GM23338 (cell line): ENCODE measurements around the gene HTATSF1. TPM values are rescaled to one million over a fixed set of nuclear protein-coding genes. Genes with fewer than 3 reads are reported as not detected.

Experiments
- ATAC-seq: fragments of 200-7000 bp; cut with Tn5 transposase; 3 replicates; pipeline ENCODE4 v1.9.1; 2020
- DNase-seq: peaks from one replicate; pipeline ENCODE4 v3.0.0-alpha.2; 2015; ENCODE audit warnings: low spot score
- H2AFZ ChIP-seq: fragments of 200-600 bp; sonication (generic); 2 replicates; pipeline ENCODE4 v1.8.0; 2016; ENCODE audit warnings: antibody characterized with exemption, mild to moderate bottlenecking, moderate library complexity
- H3F3A ChIP-seq: fragments of 200-600 bp; sonication (generic); replicated peaks from 2 replicates; pipeline ENCODE4 v1.8.0; 2017; ENCODE audit warnings: antibody characterized with exemption, mixed run types, low read depth
- H3K27ac ChIP-seq: fragments of 200-600 bp; sonication (generic); 2 replicates; pipeline ENCODE4 v1.6.1; 2016; ENCODE audit warnings: low read depth
- H3K27me3 ChIP-seq: fragments of 200-600 bp; sonication (generic); 2 replicates; pipeline ENCODE4 v1.8.0; 2016; ENCODE audit warnings: mild to moderate bottlenecking, mixed run types, moderate library complexity; ENCODE audit not compliant: insufficient read depth
- H3K36me3 ChIP-seq: fragments of 200-600 bp; sonication (generic); 2 replicates; pipeline ENCODE4 v1.8.0; 2016; ENCODE audit warnings: mild to moderate bottlenecking; ENCODE audit not compliant: insufficient read depth
- H3K4me1 ChIP-seq: fragments of 200-600 bp; sonication (generic); 2 replicates; pipeline ENCODE4 v1.8.0; 2016; ENCODE audit warnings: mild to moderate bottlenecking, moderate library complexity; ENCODE audit not compliant: insufficient read depth
- H3K4me2 ChIP-seq: fragments of 200-600 bp; sonication (generic); 2 replicates; pipeline ENCODE4 v1.7.1; 2017; ENCODE audit warnings: mixed run types
- H3K4me3 ChIP-seq: fragments of 200-600 bp; sonication (generic); 2 replicates; pipeline ENCODE4 v1.6.1; 2016; ENCODE audit warnings: mixed run types
- H3K79me2 ChIP-seq: fragments of 200-600 bp; sonication (generic); replicated peaks from 2 replicates; pipeline ENCODE4 v1.8.0; 2017; ENCODE audit warnings: mild to moderate bottlenecking; ENCODE audit not compliant: insufficient read depth
- H3K9me2 ChIP-seq: fragments of 200-600 bp; sonication (generic); 2 replicates; pipeline ENCODE4 v1.8.0; 2017; ENCODE audit not compliant: insufficient read depth
- H4K20me1 ChIP-seq: fragments of 200-600 bp; sonication (generic); replicated peaks from 2 replicates; pipeline ENCODE4 v1.8.0; 2017; ENCODE audit warnings: mild to moderate bottlenecking; ENCODE audit not compliant: insufficient read depth
- H3K27ac Mint-ChIP-seq: 2 replicates; pipeline ENCODE4 v1.8.0; 2020; ENCODE audit warnings: inconsistent platforms, mild to moderate bottlenecking, moderate library complexity, mixed read lengths
- H3K27me3 Mint-ChIP-seq: 3 replicates; pipeline ENCODE4 v1.8.0; 2022; ENCODE audit warnings: low read depth, mild to moderate bottlenecking, moderate library complexity, mixed read lengths, inconsistent platforms; ENCODE audit not compliant: insufficient read depth, poor library complexity
- H3K36me3 Mint-ChIP-seq: 3 replicates; pipeline ENCODE4 v1.8.0; 2021; ENCODE audit warnings: low read depth, mild to moderate bottlenecking, inconsistent platforms, moderate library complexity, mixed read lengths
- H3K4me1 Mint-ChIP-seq: 3 replicates; pipeline ENCODE4 v1.8.0; 2020; ENCODE audit warnings: mild to moderate bottlenecking, inconsistent platforms, mixed read lengths
- H3K4me3 Mint-ChIP-seq: 3 replicates; pipeline ENCODE4 v1.8.0; 2021; ENCODE audit warnings: moderate library complexity, mild to moderate bottlenecking, inconsistent platforms, mixed read lengths
- H3K9me3 Mint-ChIP-seq: 3 replicates; pipeline ENCODE4 v1.8.0; 2020; ENCODE audit warnings: moderate library complexity, mild to moderate bottlenecking, inconsistent platforms, mixed read lengths
- CREB1 ChIP-seq: fragments of 250-450 bp; sonication (Bioruptor Pico); IDR thresholded peaks from 2 replicates; pipeline ENCODE4 v1.5.0; 2020; ENCODE audit warnings: low read depth, mild to moderate bottlenecking, moderate library complexity
- EZH2 ChIP-seq: fragments of 200-600 bp; sonication (generic); IDR thresholded peaks from one replicate; pipeline ENCODE4 v1.8.0; 2017; ENCODE audit warnings: antibody characterized with exemption, mild to moderate bottlenecking, low read depth; ENCODE audit not compliant: unreplicated experiment
- EZH2phosphoT487 ChIP-seq: fragments of 200-600 bp; sonication (generic); IDR thresholded peaks from one replicate; pipeline ENCODE4 v1.8.1; 2018; ENCODE audit warnings: antibody characterized with exemption; ENCODE audit not compliant: unreplicated experiment
- POLR2AphosphoS5 ChIP-seq: IDR thresholded peaks from 2 replicates; pipeline ENCODE4 v1.6.1; 2016; ENCODE audit warnings: antibody characterized with exemption, low read depth
- STAT1 ChIP-seq: IDR thresholded peaks from one replicate; pipeline ENCODE4 v1.6.1; 2016; ENCODE audit warnings: antibody characterized with exemption; ENCODE audit not compliant: unreplicated experiment
- ZNF114 ChIP-seq: fragments of 250-450 bp; sonication (Bioruptor Pico); IDR thresholded peaks from 2 replicates; pipeline ENCODE4 v1.5.0; 2020; ENCODE audit warnings: mild to moderate bottlenecking, moderate library complexity
- ZNF331 ChIP-seq: fragments of 250-450 bp; sonication (Bioruptor Pico); IDR thresholded peaks from 2 replicates; pipeline ENCODE4 v1.5.0; 2020; ENCODE audit warnings: low read depth, mild to moderate bottlenecking, moderate library complexity
- polyA plus RNA-seq: library from polyadenylated mRNA; unstranded; fragments of >200 nt; fragmentation: Nextera tagmentation; extraction: Ambion mirVana; gene quantifications from 2 replicates; pipeline ENCODE4 v1.2.1, GENCODE V29; 2016
- total RNA-seq: library from RNA; depleted of rRNA; stranded (reverse); fragments of >200 nt; shearing (Covaris generic); gene quantifications from 2 replicates; pipeline ENCODE4 v1.2.3, GENCODE V29; 2014
- TF ChIP-seq, protein P1 (sequence below): IDR thresholded peaks from one replicate; pipeline ENCODE4 v1.6.1; 2018; ENCODE audit warnings: antibody characterized with exemption; ENCODE audit not compliant: unreplicated experiment
- TF ChIP-seq, protein P2 (sequence below), 2 experiments: fragments of 200-600 bp in 1 of 2; sonication (generic) in 1 of 2; conservative IDR thresholded peaks; 2 replicates each; pipeline versions ENCODE4 v1.5.1 to v1.6.1; 2016 to 2017; ENCODE audit warnings: antibody characterized with exemption in 2 of 2, low read depth in 2 of 2, mild to moderate bottlenecking in 2 of 2, moderate library complexity in 1 of 2
- TF ChIP-seq, protein P3 (sequence below): IDR thresholded peaks from 2 replicates; pipeline ENCODE4 v1.6.1; 2016; ENCODE audit warnings: antibody characterized with exemption

The HTATSF1 gene
- total and polyA plus RNA-seq, 2 experiments from 2014 or later, result 85.5 to 86.8 TPM

DNA sequence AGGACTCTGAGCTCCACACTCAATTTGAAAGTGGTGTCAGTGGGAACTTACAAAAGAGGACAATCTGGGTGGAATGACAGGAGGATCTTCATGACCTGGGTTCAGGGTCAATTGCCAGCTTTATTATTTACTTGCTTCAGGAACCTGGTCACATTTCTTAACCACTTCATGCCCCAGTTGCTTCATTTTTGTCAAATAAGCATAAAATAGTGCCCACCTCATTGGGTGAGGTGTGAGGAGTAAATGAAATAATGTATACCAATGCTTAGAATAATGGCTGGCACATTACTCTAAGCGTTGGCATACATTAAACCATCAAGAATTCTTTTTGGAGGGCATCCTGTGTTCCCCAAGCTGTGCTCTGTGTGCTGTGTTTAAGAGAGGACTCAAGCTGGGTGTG lies 54.0 kb downstream of the HTATSF1 start (continued):
- TF ChIP-seq, protein P1, sequence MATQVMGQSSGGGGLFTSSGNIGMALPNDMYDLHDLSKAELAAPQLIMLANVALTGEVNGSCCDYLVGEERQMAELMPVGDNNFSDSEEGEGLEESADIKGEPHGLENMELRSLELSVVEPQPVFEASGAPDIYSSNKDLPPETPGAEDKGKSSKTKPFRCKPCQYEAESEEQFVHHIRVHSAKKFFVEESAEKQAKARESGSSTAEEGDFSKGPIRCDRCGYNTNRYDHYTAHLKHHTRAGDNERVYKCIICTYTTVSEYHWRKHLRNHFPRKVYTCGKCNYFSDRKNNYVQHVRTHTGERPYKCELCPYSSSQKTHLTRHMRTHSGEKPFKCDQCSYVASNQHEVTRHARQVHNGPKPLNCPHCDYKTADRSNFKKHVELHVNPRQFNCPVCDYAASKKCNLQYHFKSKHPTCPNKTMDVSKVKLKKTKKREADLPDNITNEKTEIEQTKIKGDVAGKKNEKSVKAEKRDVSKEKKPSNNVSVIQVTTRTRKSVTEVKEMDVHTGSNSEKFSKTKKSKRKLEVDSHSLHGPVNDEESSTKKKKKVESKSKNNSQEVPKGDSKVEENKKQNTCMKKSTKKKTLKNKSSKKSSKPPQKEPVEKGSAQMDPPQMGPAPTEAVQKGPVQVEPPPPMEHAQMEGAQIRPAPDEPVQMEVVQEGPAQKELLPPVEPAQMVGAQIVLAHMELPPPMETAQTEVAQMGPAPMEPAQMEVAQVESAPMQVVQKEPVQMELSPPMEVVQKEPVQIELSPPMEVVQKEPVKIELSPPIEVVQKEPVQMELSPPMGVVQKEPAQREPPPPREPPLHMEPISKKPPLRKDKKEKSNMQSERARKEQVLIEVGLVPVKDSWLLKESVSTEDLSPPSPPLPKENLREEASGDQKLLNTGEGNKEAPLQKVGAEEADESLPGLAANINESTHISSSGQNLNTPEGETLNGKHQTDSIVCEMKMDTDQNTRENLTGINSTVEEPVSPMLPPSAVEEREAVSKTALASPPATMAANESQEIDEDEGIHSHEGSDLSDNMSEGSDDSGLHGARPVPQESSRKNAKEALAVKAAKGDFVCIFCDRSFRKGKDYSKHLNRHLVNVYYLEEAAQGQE, result no peak
- TF ChIP-seq CREB1 (CRISPR knock-in tag), result no peak
- TF ChIP-seq ZNF331 (CRISPR knock-in tag), result no peak
- TF ChIP-seq, protein P2, sequence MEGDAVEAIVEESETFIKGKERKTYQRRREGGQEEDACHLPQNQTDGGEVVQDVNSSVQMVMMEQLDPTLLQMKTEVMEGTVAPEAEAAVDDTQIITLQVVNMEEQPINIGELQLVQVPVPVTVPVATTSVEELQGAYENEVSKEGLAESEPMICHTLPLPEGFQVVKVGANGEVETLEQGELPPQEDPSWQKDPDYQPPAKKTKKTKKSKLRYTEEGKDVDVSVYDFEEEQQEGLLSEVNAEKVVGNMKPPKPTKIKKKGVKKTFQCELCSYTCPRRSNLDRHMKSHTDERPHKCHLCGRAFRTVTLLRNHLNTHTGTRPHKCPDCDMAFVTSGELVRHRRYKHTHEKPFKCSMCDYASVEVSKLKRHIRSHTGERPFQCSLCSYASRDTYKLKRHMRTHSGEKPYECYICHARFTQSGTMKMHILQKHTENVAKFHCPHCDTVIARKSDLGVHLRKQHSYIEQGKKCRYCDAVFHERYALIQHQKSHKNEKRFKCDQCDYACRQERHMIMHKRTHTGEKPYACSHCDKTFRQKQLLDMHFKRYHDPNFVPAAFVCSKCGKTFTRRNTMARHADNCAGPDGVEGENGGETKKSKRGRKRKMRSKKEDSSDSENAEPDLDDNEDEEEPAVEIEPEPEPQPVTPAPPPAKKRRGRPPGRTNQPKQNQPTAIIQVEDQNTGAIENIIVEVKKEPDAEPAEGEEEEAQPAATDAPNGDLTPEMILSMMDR (conservative IDR thresholded peaks at IDR 0.05; ENCODE audit: low read depth in 2 of 2), result no peak
- no peak for TF ChIP-seq ZNF114
- TF ChIP-seq POLR2AphosphoS5, result no peak
- TF ChIP-seq EZH2phosphoT487, result no peak
- TF ChIP-seq, protein P3, sequence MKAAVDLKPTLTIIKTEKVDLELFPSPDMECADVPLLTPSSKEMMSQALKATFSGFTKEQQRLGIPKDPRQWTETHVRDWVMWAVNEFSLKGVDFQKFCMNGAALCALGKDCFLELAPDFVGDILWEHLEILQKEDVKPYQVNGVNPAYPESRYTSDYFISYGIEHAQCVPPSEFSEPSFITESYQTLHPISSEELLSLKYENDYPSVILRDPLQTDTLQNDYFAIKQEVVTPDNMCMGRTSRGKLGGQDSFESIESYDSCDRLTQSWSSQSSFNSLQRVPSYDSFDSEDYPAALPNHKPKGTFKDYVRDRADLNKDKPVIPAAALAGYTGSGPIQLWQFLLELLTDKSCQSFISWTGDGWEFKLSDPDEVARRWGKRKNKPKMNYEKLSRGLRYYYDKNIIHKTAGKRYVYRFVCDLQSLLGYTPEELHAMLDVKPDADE, result no peak
- no peak for TF ChIP-seq STAT1

DNA sequence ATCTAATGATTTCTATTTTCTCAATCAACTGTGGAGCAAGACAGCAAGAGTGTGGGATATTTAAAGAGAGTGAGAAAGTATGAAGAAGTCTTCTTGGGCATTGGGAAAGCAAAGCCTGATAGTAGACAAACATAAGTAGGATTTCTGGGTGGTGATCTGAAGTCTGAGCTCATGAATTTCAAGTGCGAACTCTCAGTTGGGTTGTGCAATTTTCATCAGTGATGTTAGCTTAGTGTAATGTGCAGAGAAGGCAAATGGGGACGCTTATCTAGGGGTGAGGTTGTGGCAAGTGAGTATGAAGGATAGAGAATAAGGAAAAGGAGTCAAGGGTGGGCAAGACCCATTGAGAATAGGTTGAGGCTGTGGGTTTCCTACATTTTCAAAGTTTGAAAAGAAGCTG lies 58.3 kb downstream of the HTATSF1 start:
- Mint-ChIP-seq H3K36me3 (no peaks in the 10 kb centered on the region), H3K27ac (no peak overlapping the region), H3K9me3 (no peaks in the 10 kb centered on the region), H3K4me3 (no peak overlapping the region), H3K4me1 (no peaks in the 10 kb centered on the region), H3K27me3 (peaks cover 1% of the 10 kb centered on the region)
- no peak overlapping the region for H2AFZ ChIP-seq
- H3K4me3 ChIP-seq, result no peak overlapping the region
- H4K20me1 ChIP-seq, result no peaks in the 10 kb centered on the region
- H3K27me3 ChIP-seq, result no peaks in the 10 kb centered on the region
- H3K27ac ChIP-seq, result no peak overlapping the region
- H3K4me2 ChIP-seq, result no peak overlapping the region
- no peaks in the 10 kb centered on the region for H3K36me3 ChIP-seq
- no peak for DNase-seq
- no peaks in the 10 kb centered on the region for H3F3A ChIP-seq
- H3K79me2 ChIP-seq, result no peaks in the 10 kb centered on the region
- no peaks in the 10 kb centered on the region for H3K9me2 ChIP-seq
- ATAC-seq, result no peak
- H3K4me1 ChIP-seq, result no peaks in the 10 kb centered on the region
- TF ChIP-seq, protein P1, result no peak
- TF ChIP-seq ZNF114, result no peak
- no peak for TF ChIP-seq ZNF331 (CRISPR knock-in tag)
- no peak for TF ChIP-seq EZH2phosphoT487
- TF ChIP-seq STAT1, result no peak
- TF ChIP-seq, protein P3, result no peak
- TF ChIP-seq EZH2, result no peak
